ENCODE results near the gene SDF4. TPM values are rescaled to one million over a fixed set of nuclear protein-coding genes. Genes with fewer than 3 reads are reported as not detected.
A peak's percentile ranks its signal among the peaks of the same experiment; 100 is the strongest.

The SDF4 gene
- total RNA-seq, 1 donor from 2014 or later, result 142 TPM

- DNase-seq (ENCODE audit: low read depth), result no peak
Observed at GRCh38 chr1:1168451-1169411, 63.1 kb downstream of the SDF4 start.

GRCh38 chr1:1167841-1168450 lies 63.9 kb downstream of the SDF4 start:
- no peak for DNase-seq (ENCODE audit: low read depth)

- DNase-seq (ENCODE audit: low read depth), result no peak
Observed at GRCh38 chr1:1167398-1167821, 64.4 kb downstream of the SDF4 start.

MicroRNA genes within 50 kb of the gene (microRNA counts, 767-probe panel; counts per million panel counts)
- microRNA hsa-miR-200a-3p (not detected), microRNA hsa-miR-200b-3p (not detected), microRNA hsa-miR-429 (not detected)

Small RNA genes within 50 kb of the gene (microRNA-seq; reads per million reads assigned to microRNA genes)
- 1.6 reads per million, percentile 3 among the genes with 10 or more reads in this experiment for gene MIR200A
- gene MIR200B, result 6.6 reads per million, percentile 27 among the genes with 10 or more reads in this experiment
- gene MIR429, result 4.5 reads per million, percentile 20 among the genes with 10 or more reads in this experiment

Other genes starting within 250 kb of the SDF4 start
- 1.4 TPM in 1 of 2 replicates, not detected in the other for gene PERM1, start 249.9 kb downstream of the SDF4 start, total RNA-seq
- 45.8 and 63.9 TPM in 2 replicates for gene HES4, start 231.9 kb downstream of the SDF4 start, total RNA-seq
- 103 and 148 TPM in 2 replicates for gene ISG15, start 218.5 kb downstream of the SDF4 start, total RNA-seq
- 108 and 171 TPM in 2 replicates for gene AGRN, start 211.9 kb downstream of the SDF4 start, total RNA-seq
- 0.05 and 0.83 TPM in 2 replicates for gene RNF223, start 157.7 kb downstream of the SDF4 start, total RNA-seq
- gene C1orf159, start 115.9 kb downstream of the SDF4 start, total RNA-seq, result 10.0 and 11.7 TPM in 2 replicates
- not detected in 2 replicates for gene TTLL10, start 58.1 kb downstream of the SDF4 start, total RNA-seq
- 0.47 TPM in 1 of 2 replicates, not detected in the other for gene TNFRSF18, start 25.4 kb downstream of the SDF4 start, total RNA-seq
- not detected in 2 replicates for gene TNFRSF4, start 17.8 kb downstream of the SDF4 start, total RNA-seq
- 61.8 and 68.1 TPM in 2 replicates for gene B3GALT6, start 236 bp upstream of the SDF4 start, total RNA-seq
- 1.2 TPM in 1 of 2 replicates, not detected in the other for gene C1QTNF12, start 14.7 kb upstream of the SDF4 start, total RNA-seq
- gene UBE2J2, start 41.9 kb upstream of the SDF4 start, total RNA-seq, result 50.3 and 52.2 TPM in 2 replicates
- 2.2 and 2.5 TPM in 2 replicates for gene SCNN1D, start 48.4 kb upstream of the SDF4 start, total RNA-seq
- 97.3 and 106 TPM in 2 replicates for gene ACAP3, start 75.9 kb upstream of the SDF4 start, total RNA-seq
- 41.6 and 43.4 TPM in 2 replicates for gene PUSL1, start 76.6 kb upstream of the SDF4 start, total RNA-seq
- 74.5 and 76.4 TPM in 2 replicates for gene INTS11, start 92.7 kb upstream of the SDF4 start, total RNA-seq
- gene CPTP, start 92.8 kb upstream of the SDF4 start, total RNA-seq, result 26.2 and 28.9 TPM in 2 replicates
- gene TAS1R3, start 99.3 kb upstream of the SDF4 start, total RNA-seq, result 0.10 and 0.13 TPM in 2 replicates
- 121 and 137 TPM in 2 replicates for gene DVL1, start 117.4 kb upstream of the SDF4 start, total RNA-seq
- gene MXRA8, start 126.6 kb upstream of the SDF4 start, total RNA-seq, result 224 and 252 TPM in 2 replicates
- 183 and 198 TPM in 2 replicates for gene AURKAIP1, start 143.2 kb upstream of the SDF4 start, total RNA-seq
- gene CCNL2, start 167.3 kb upstream of the SDF4 start, total RNA-seq, result 185 and 228 TPM in 2 replicates
- gene MRPL20, start 175.3 kb upstream of the SDF4 start, total RNA-seq, result 113 TPM in 2 replicates
- gene ANKRD65, start 189.3 kb upstream of the SDF4 start, total RNA-seq, result not detected in 2 replicates
- 0.52 and 1.0 TPM in 2 replicates for gene VWA1, start 203.7 kb upstream of the SDF4 start, total RNA-seq
- not detected in 2 replicates for gene ATAD3C, start 217.7 kb upstream of the SDF4 start, total RNA-seq
- 12.1 and 20.2 TPM in 2 replicates for gene ATAD3B, start 239.8 kb upstream of the SDF4 start, total RNA-seq